HG03354 (cell line): ENCODE measurements around the gene CNPY4.
"Not testable (repeated sequence)": the region's sequence is repeated elsewhere in the genome, so short reads cannot be mapped to it uniquely, and the experiment has no call there.

Experiments used
- ATAC-seq: cut with Tn5 transposase; IDR thresholded peaks from one replicate; pipeline ENCODE4 v1.9.1; 2021; ENCODE audit warnings: mild to moderate bottlenecking; ENCODE audit not compliant: unreplicated experiment, poor library complexity, severe bottlenecking

Gene CNPY4

DNA sequence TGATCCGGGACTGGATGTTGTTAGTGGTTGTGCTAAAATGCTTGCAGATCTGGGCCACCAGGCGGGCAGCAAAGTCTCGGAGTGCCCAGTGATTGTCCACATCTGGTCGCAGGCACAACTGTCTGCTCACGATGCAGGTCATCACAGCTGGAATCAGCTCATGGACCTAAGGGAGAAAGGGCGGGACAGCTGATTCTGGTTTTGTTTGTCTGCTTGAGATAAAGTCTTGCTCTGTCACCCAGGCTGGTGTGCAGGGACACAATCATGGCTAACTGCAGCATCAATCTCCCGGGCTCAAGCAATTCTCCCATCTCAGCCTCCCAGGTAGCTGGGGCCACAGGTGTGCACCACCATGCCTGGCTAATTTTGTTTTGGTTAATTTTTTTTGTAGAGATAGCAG lies 8.3 kb upstream of the CNPY4 start:
- no peak for ATAC-seq

DNA sequence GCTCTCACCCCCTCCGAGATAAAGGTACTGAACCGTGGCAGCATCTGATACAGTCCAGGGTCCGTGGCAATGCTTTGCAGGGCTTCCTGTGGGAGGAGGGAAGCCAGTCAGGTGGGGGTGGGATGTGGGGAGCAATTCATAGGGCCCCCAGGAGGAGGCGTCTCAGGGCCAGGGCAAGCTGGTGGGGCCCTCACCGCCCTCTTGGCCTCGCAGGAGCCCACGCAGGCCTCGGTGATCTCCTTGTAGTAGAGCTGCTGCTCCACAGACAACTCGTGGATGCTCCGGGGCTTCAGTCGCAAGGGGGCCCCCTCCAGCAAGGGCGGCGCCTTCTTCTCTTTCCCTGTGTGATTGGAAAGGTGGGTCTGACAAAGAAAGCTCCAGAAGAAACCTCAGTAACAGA lies 7.5 kb upstream of the CNPY4 start:
- no peak for ATAC-seq

GRCh38 chr7:100115026-100115425 lies 4.4 kb upstream of the CNPY4 start:
- no peak for ATAC-seq

DNA sequence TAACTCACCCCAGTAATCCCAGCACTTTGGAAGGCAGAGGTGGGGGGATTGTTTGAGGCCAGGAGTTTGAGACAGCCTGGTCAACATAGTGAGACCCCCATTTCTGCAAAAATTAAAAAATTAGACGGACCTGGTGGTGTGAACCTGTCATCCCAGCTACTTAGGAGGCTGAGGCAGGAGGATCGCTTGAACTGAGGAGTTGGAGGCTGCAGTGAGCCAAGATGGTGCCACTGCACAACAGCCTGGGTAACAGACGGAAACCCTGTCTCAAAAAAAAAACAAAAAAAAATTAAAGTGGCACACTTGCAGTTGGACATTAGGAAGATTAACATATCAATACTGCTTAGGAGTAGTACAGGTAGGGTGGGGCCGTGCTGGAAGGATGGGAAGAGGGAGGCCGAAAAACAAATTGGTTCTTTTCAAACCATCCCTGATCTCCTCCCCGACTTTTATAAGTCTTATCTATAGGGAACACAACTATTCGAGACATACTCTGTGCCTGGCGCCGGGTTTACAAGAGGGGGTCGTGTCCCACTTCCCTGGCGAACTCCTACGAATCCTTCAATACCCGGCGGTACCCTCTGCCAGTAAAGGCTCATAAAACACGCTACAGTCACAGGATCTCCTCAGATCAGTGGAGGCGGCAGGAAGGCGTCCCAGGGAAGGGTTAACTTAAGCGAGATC lies 904 bp upstream of the CNPY4 start:
- no peak for ATAC-seq

DNA sequence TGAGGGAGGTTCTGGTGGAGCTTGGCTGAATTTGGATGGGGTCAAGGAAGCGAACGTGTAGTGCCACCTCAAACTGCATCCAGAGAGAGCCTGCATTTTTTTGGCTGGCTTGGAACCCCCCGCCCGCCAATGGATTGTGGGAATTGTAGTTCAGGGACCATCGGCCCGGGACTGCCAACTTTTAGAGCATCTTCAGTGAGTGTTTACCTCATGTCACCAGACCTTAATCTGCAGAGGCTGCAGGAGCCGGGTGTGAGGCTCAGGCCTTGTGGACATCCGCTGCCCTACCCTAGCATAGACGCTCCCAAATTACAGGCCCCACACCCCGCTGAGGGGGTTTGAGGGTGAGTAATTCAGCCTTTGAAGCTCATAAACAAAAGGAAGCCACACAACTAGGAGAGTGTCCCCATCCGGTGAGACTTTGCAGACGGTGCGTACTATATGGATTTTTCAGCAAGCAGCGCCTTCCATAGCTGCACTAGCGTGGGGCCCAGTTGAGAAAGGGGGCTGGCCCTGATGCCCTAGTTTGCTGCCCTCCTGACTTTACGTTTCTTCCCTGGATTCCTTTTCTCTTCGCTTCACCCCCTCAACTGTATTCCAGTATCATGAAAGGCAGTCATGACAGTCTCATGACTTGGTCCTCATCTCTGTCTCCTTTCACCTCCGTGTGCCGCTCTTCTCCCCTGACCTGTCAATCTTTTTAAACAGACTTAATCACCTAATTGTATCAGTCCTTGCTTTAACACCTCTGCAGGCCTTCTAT lies 717 bp downstream of the CNPY4 start:
- peak; percentile 41 for ATAC-seq

DNA sequence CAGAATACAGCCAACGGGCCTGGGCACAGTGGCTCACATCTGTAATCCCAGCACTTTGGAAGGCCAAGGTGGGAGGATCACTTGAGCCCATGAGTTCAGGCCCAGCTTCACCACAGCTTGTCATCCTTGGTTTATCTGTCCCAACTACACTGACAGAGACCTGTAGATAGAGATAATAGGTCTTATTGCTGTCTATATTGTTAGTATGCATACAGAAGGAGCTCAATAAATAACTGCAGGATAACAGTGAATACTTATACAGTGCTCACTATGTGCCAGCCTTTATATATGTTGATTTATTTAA lies 1.3 kb downstream of the CNPY4 start:
- no peak for ATAC-seq

GRCh38 chr7:100122067-100122466 lies 2.6 kb downstream of the CNPY4 start:
- no peak for ATAC-seq

- ATAC-seq = no peak
Observed at GRCh38 chr7:100122568-100122967, 3.1 kb downstream of the CNPY4 start.

DNA sequence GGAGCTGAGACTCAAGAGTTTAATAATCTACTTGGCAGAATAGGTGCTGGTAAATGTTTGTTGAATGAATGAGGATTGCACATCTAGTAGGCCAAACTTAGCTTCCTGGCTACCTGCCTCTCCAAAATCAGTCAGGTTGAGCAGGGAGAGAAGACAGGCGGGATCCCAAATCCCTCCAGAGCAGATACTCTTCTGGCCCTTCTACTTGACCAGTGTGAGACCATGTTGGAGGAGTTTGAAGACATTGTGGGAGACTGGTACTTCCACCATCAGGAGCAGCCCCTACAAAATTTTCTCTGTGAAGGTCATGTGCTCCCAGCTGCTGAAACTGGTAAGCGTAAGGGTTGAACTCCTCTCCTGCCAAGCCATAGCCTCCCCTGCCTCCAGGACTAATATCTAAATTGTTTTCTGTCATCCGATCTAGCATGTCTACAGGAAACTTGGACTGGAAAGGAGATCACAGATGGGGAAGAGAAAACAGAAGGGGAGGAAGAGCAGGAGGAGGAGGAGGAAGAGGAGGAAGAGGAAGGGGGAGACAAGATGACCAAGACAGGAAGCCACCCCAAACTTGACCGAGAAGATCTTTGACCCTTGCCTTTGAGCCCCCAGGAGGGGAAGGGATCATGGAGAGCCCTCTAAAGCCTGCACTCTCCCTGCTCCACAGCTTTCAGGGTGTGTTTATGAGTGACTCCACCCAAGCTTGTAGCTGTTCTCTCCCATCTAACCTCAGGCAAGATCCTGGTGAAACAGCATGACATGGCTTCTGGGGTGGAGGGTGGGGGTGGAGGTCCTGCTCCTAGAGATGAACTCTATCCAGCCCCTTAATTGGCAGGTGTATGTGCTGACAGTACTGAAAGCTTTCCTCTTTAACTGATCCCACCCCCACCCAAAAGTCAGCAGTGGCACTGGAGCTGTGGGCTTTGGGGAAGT lies 5.1 kb downstream of the CNPY4 start:
- ATAC-seq = no peak

DNA sequence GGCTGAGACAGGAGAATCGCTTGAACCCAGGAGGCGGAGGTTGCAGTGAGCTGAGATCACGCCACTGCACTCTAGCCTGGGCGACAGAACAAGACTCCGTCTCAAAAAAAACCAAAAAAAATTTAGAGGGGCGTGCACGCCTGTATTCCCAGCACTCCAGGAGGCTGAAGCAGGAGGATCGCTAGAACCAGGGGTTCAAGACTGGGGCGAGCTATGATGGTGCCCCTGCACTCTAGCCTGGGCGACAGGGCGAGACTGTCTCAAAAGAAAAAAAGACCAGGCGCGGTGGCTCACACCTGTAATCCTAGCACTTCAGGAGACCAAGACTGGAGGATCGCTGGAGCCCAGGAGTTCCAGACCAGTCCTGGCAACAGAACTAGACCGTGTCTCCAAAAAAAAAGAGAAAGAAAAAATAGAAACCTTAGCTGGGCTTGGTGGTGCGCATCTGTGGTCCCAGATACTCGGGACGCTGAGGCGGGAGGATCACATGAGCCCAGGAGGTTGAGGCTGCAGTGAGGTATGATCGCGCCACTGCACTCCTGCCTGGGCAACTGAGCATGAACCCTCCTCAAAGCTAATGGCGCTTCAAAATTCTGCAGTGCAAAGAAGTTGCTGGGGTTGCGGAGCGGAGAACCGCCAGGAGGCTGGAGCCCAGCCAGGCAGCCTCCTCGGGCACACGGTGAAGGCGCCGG lies 7.0 kb downstream of the CNPY4 start:
- ATAC-seq = no peak

- ATAC-seq = peak; percentile 74
Observed at GRCh38 chr7:100126931-100127865, 7.8 kb downstream of the CNPY4 start, which contains the start of gene MBLAC1. TSS of gene MBLAC1 (plus strand) at chr7:100126967. CDS start at chr7:100127396, 429 bp downstream.

GRCh38 chr7:100127866-100128636 lies 8.6 kb downstream of the CNPY4 start:
- ATAC-seq = no peak

- ATAC-seq = no peak
Observed at GRCh38 chr7:100128637-100128963, 9.2 kb downstream of the CNPY4 start.

DNA sequence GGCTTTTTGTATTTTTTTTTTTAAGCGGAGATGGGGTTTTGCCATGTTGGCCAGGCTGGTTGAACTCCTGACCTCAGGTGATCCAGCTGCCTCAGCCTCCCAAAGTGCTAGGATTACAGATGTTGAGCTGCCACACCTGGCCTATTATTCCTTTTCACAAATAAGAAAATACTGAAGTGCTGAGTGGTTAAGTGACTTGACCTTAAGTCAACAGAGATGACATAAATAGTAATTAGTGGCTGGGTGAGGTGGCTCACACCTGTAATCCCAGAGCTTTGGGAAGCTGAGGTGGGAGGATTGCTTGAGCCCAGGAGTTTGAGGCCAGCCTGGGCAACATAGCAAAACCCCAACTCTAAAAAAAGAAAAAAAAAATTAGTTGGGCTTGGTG lies 10.8 kb downstream of the CNPY4 start:
- ATAC-seq = not testable (repeated sequence)

- no peak for ATAC-seq
Observed at GRCh38 chr7:100130608-100131453, 11.4 kb downstream of the CNPY4 start.

DNA sequence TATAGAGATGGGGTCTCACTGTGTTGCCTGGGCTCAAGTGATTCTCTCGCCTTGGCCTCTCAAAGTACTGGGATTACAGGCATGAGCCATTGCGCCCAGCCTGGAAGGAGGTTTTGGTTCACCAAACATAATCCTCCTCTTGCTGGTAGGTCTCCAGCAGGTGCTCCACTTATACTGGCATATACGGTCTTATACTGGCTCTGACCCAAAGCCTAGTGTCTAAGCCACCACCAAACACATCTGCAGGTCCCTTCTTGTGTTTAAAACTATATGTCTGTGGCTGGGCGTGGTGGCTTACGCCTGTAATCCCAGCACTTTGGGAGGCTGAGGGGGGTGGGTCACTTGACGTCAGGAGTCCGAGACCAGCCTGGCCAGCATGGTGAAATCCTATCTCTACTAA lies 12.7 kb downstream of the CNPY4 start:
- no peak for ATAC-seq

DNA sequence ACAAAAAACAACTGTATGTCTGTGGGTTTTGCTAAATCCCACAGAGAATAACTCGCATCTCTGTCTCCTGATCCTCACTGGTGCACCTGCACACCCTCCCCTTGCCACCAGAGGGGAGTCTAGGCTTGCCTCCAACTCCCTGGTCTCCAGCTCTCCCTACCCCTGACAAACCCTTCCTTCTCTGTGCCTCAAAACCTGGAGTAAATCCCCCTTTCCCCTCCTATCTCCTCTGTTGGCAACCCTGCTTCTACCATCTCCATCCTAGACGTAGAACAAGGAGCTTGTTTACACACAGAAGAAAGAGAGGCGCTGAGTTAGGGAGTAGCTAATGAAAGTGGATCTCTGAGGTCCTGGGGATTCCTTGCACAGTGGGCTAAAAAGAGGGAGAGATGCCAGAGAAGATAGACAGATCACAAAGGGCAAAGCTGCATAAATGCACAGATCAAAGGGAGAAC lies 13.3 kb downstream of the CNPY4 start:
- ATAC-seq = peak; percentile 71
